Fibroblast of skin of back (primary cell): Measurements from ENCODE around the gene LMAN2L. TPM values are rescaled to one million over a fixed set of nuclear protein-coding genes. Genes with fewer than 3 reads are reported as not detected.

Experiments
- DNase-seq: peaks from one replicate; pipeline ENCODE4 v3.0.0-alpha.2; 2013
- polyA plus RNA-seq, 2 experiments: library from polyadenylated mRNA; unstranded; fragments of 120-200 nt; gene quantifications; one replicate each; pipeline ENCODE4 v1.2.1, GENCODE V29; 2013; ENCODE audit not compliant: insufficient read length in 2 of 2

Gene LMAN2L
- 19.9 TPM for polyA plus RNA-seq (2013, experiment 1 of 2; ENCODE audit: insufficient read length)
- polyA plus RNA-seq (2013, experiment 2 of 2; ENCODE audit: insufficient read length) = 12.0 TPM

DNA sequence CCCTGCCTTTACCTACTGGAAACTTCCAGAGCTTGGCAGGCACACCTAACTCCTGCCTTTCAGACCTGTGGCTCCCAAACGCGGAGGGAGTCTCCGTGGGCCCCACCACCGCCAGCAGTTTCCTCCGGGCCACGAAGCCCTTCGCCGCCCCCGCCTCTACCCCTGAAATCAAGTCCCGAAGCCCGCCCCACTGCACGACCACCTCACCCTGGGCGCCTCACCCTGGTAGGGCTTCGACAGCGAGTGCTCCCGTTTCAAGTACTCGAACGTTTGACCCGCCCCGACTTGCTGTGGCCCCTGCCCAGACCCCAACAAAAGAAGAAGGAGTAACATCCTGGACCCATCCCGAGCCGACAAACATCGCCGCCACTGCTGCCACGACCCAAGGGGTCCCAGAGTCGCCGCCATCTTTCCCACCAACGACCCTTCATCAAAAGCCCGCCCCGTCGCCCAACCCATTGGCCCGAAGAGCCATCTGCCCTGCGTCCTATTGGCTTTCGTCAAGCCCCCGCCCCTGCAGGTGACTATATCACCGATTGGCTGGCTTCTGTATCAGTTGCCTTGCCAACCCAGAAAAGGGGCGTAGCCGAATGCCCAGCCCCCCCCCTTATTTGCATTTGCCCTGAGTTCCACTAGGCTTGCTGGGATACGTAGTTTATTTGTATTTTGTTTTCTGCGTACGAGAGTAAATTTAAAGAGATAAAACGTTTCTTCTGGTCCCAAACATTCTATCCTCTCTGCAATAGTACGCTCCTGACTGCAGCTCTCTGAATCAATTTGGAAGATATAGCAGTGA, at the start of gene LMAN2L:
Gene LMAN2L, minus strand, starts transcription at position 432 of the 796 bp plus-strand sequence. Its CDS starts 24 bp downstream, at position 408.
- peak; percentile 97 for DNase-seq

GRCh38 chr2:96789245-96789617, 49.4 kb upstream of the LMAN2L start:
- no peak for DNase-seq

DNA sequence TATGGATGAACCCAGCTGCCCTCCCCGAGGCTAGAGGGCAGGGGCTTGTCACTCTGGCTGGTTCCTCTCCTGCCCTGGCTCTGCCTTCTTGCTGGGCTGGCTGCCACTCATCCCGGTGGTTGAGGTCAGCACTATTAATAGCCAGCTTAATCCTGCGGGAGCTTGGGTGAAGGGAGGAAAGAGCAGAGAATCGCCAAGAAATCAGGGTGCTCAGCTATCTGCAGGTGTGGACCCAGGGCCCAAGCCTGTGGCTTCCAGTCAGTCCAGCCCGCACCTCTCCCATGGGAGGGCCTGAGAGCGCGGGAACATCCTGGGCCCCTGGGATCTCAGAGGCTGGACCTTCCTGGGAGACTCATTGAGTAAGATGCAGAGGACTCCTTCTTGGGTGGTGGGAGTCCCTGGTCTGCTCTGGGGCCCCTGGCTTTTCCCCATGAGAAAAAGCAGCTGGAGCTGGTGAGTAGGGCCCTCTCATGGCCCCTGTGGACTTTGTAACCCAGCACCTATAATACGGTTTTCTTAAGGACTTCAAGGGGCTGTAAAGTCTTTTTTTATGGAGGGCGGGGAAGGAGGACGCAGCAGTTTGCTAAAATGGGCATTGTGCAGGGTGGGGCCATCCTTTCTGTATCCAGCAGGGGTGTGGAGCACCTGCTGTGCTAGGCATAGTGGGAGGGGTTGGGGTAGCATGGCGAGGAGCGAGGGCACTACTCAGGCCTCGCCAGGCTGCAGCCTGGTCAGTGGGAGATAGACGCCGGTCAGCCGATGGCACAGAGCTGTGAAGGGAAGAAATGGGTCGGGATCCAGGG, 48.8 kb upstream of the LMAN2L start:
- peak; percentile 46 for DNase-seq

DNA sequence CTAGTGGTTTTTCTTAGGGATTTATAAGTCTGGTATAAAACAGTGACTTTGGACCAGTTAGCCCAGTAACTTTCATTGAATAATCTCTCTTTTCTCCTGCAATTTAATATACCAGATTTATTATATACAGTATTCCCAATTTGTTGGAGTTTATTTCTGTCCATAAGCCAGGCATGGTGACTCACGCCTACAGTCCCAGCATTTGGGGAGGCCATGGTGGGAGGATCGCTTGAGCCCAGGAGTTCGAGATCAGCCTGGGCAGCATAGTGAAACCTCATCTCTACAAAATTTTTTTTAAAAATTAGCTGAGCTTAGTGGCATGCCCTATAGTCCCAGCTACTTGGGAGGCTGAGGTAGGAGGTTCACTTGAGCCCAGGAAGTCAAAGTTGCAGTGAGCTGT, 47.5 kb upstream of the LMAN2L start:
- DNase-seq = no peak

DNA sequence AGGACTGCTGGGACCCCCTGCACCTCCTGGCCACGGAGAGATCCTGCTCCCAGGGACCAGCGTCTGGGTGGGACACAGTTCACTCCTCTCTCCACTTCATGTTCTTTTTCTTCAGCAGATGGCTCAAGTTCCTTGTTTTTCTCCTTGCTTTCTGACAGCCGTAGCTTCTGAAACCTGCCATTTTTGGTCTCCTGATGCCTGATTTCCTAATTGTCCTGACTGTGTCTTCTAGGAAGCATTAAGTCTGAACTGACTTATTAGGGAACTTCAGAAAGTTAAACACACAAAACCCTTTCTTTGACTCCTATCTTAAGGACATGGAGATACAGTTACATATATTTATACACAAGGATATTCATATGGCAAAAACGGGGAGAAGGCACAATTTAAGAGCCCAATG, 43.5 kb upstream of the LMAN2L start:
- DNase-seq = no peak

DNA sequence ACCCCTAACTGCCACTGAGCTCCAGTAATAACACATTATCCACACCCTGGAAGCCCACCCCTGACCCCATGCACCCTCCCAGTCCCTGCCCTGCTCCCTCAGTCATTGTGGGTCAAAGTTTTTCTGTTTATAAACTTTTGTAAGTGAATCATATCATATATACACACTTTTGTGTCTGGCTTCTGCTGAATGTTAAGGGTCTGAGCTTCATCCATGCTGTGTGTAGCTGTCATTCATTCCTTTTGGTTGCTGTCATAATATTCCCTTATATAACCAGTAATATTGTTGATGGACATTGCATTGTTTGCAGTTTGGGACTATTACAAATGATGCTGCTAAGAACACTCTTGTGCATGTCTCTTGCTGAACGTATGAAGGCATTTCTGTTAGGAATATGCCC, 35.3 kb upstream of the LMAN2L start:
- peak; percentile 19 for DNase-seq

GRCh38 chr2:96773922-96774321, 34.1 kb upstream of the LMAN2L start:
- no peak for DNase-seq

DNA sequence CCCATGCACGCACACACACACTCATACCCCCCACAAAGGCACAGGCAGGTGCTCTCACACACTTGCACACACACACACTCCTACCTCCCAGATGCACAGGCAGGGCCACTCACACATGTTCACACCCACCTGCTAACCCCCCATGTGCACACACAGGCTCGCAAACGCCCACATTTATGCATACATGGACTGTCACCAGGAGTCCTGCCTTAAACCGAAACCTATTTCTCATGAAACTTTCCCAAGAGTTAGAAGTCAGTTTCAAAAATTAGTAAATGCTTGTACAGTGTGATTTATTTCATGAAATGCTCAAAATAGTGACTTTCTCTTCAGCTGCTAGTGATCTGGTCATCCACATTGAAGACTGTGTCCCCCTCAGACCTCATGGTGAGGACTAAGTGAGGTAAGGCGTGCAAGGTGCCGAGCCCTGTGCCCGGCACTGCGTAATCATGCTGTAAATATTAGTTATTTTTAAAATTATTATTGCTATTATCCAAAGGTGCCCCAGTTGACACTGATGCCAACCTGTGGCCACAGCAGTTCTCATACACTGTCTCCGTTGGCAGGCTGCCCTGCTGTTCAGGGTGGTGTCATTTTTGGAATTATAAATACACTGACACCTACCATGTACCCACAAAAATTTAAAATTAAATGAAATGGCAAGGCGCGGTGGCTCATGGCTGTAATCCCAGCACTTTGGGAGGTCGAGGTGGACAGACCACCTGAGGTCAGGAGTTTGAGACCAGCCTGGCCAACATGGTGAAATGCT, 33.2 kb upstream of the LMAN2L start:
- DNase-seq = no peak

DNA sequence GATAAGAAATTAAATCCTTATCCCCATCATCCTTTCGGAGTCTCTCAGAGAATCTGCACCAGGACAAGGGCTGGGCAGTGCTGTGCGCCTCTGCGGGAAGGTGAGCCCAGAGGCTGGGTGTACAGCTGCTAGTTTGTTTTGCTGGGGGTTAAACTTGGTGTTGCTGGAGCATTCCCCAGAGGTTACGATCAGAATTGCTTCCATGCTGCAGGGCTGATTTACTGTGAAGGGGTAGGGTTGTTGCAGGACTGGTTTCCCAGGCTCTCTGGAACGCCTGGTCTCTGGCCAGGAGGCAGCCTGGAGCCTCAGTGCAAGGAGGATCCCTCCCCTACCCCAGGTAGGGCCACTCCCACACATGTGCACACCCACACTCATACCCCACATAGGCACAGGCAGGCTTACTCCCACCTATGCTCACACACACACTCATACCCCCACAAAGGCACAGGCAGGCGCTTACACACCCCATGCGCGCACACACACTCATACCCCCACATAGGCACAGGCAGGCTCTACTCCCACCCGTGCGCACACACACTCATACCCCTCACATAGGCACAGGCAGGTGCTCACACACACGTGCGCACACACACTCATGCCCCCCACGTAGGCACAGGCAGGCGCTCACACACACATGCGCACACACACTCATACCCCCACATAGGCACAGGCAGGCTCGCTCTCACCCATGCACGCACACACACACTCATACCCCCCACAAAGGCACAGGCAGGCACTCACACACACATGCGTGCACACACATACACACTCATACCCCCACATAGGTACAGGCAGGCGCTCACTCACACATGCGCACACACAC, 32.1 kb upstream of the LMAN2L start:
- DNase-seq = no peak

- no peak for DNase-seq
Measured at GRCh38 chr2:96770442-96771202, 30.8 kb upstream of the LMAN2L start.

DNA sequence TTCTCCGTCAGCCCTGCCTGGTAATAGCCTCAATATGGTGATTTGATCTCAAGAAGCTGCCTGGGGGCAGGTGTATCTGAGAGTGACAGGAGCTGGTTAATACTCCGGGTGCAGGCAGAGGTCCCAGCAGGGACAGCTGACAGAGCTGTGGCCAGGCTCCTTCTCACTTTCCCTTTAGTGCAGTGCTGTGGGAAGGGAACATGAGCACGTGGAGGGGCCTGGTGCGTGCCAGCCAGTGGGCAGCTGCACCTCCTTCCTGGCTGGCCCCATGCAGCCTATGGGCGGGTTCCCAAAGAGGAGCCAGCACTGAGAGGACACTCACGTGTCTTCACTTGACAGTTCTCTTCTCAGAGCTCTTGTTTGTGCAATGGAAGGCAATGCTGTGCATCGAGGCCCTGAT, 29.9 kb upstream of the LMAN2L start:
- DNase-seq = no peak

DNA sequence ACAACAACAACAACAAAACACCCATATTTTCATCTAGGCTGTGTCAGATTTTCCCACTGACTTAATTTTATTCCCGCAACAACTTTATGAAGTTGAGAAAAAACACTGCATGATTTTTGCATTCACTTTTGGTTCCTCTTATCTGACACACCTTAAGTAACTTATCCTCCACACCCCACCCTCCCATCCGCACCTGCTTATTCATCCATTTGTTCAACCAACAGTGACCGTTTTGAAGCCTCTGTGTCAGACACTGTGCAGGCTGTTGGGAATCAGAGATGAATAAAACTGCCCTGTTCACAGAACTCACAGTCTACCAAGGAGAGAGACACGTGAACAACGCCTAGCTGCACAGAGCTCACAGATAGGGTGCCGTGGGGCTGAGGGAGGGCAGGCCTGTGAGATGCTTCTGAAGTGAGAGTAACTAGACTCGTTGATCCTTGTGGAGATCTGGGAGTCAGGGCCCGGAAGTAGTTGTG, 28.3 kb upstream of the LMAN2L start:
- no peak for DNase-seq

DNA sequence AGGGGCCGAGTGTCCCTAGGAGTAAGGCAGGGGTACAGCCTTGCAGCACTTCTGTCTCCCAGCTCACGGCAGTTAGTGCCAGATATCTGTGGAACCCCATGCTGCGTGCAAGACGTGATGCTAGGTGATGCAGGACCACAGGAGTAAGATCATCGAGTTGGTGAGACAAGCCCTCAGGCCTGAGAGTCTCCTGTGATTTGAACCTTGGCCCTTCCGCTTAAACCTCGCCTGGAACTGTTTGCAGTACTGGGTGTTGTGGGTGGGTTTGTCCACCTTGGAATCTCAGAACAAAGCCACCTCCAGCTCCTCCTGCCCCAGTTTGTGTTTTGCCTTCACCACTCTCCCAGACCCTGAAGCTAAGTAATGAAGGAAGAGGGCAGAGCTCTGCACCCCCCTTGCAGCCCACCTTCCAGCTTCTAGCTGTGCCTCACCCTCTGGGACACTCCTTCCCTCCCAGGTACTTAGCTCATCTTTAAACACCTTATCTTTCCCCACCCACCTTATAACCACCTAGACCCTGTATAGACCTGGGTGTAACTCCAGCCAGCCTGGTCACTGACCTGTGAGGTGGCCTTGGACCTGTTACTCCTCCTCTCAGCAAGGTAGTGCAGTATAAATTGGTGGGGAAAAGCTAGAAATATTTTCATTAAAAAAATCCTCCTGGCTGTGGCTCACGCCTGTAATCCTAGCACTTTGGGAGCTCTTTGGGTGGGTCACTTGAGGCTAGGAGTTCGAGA, 27.4 kb upstream of the LMAN2L start:
- no peak for DNase-seq

DNA sequence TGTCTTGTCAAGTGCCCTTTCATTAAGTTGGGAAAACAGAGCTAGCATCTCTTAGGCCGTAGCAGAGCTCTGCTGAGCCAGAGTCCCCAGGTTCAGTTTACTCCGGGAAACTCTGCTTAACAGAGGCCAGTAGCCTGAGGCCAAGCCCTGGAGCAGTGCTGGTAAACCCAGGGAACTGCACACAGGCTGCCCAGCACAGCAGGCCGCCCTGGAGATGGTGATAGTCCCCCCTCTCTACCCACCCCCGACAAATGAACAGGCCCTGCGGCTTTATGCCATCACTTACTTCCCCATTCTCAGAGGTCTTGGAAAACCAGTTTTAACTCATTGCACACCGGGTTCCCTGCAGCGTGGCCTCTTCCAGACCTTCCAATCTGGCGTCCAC, 24.4 kb upstream of the LMAN2L start:
- no peak for DNase-seq

- no peak for DNase-seq
Measured at GRCh38 chr2:96763511-96764252, 23.8 kb upstream of the LMAN2L start.

DNA sequence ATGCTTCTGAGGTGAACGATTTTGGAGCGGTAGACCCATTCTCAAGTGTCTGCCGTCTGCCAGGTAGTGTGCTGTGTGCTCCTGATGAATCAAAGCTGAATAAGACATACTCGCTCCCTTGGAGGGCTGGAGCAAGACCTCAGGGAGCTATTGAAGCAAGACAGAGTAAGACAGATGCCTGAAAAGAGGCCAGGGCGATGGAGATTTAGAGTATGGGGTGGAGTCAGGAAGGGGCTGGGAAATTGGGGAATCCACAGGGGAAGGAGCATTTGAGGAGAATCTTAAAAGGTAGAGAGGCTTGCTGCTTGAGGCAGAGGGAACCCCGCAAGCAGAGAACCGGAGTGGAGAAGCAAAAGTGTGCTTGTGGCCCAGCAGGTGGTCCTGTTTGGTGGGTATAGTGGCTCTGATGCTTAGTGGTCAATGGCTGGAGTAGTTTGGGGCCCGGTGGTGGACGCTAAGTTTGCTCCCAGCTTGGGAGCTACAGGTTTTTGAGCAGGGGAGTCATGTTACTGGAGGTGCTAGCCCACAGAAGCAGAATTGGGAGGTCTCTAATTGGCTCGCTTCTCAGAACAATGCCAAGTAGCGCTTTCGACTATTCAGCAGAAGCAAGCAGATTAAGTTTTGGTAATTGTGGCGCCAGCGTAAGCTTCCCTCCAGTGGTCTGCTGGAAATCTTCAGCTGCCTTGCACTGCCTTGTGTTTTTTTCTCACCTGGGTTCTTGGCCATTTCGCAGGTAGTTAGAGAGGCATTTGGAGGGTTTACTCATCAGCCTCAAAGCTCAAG, 22.9 kb upstream of the LMAN2L start:
- no peak for DNase-seq

- no peak for DNase-seq
Measured at GRCh38 chr2:96760986-96761832, 21.3 kb upstream of the LMAN2L start.
